Activated CD4-positive, alpha-beta T cell treated with anti-CD3 and anti-CD28 coated beads for 4 hours (primary cell): ENCODE results near the gene ATP2B2.

ENCODE experiments used
- DNase-seq, 2 donors: peaks; one replicate each; pipeline ENCODE4 v3.0.0-alpha.2; 2020

Gene ATP2B2

DNA sequence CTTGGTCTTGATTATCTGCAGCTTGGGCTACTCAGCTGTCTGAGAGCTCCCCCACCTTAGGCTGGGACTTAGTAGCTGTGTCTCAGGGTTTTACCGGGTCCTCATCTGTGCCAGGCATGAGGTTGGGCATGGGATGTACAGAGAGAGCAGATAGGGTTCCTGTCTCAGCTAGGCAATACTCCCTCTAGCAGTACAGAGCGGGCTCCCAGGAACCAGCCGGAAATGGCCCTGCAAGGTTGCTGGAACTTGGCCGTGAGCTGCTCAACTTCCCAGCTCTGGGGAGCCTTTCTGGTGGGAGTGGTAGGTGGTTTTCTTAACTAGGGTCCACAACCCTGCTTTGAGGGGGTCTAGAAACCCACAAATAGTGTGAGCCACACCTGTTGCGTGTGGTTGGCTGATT, 58.3 kb downstream of the ATP2B2 start:
- no peak for DNase-seq

DNA sequence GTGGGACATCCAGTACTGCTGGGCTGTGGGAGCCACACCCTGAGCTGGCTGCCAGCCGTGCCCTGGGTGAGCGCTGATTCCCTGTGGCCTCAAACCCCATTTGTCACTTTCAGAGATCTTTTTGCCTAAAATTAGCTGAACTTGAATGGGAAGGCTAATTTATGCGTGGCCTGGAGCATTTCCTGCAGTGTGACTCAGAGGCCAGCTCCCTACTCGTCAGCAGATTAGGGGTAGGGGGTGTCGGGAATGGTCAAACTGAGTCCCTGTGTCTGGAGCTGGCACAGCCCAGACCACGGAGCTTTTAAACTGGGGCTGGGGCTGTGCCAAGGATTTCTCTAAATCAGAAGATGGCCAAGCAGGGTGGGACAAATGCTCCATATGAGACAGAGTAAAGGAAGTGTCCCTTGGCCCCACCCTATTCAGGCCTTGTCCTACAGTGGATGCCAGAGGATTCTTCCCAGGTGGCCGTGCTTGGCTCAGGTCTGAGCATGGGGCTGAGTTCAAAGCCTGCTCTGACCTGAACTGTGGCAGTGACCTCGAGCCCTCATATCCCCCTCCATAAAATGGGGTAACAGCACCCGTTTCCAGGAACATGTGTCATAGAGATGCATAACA, 59.7 kb downstream of the ATP2B2 start:
- no peak for DNase-seq

DNA sequence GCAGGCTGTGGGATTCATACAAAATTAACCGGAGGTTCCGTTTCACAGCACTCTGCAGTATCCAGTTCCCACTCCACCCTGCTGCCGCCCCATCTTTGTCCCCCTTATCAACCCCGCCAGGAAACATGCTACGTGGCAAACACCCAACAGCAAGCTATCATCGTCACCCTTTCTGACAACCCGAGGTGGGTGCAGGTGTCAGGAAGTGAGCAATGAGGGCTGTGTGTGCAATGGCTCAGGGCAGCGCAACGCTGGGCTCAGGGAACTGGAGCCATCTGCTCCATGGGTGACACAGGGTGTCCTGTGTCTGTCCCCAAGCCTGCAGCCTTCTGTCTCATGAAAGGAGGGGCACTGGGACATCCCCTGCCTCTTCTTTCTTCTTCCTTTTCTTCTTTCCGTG, 60.9 kb downstream of the ATP2B2 start:
- no peak for DNase-seq

- no peak for DNase-seq
Observed at GRCh38 chr3:10444110-10444429, 61.3 kb downstream of the ATP2B2 start.

- DNase-seq = no peak
Observed at GRCh38 chr3:10443272-10444109, 61.9 kb downstream of the ATP2B2 start.

GRCh38 chr3:10442151-10442795, 63.1 kb downstream of the ATP2B2 start:
- DNase-seq = no peak

GRCh38 chr3:10440684-10441083, 64.7 kb downstream of the ATP2B2 start:
- no peak for DNase-seq

DNA sequence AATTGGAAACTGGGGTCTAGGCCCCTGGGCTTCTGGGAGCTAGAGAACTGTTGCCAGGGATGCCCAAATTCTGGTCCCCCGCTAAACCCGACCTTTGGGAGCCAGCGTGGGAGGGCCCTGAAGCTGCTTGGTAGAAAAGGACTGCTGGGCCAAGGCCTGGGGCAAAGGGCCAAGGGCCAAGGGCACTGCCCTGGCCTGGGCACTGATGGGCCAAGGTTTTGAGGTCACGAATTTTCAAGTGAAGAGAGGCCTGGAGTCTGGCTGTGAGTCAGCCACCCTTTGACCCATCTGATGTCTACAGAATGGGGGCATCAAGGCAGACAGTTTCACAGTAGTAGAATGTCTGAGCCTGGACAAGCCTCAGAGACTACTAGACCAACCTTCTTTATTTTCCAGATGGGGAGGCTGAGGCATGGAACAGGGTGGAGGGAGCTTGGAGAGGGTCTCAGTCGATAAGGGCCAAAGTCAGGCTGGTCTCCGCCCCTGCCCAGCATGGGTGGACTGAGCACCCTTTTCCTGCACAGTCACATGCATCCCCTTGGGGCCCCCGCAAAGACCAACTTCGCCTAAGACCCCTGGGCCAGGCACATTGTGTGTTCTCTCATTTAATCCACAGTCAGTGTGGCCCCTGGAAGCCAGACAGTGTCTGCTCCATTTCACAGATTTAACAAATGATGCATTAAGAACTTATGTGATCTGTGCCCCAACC, 66.3 kb downstream of the ATP2B2 start:
- DNase-seq = no peak

GRCh38 chr3:10437995-10438901, 67.1 kb downstream of the ATP2B2 start:
- no peak for DNase-seq

GRCh38 chr3:10437272-10437994, 68.0 kb downstream of the ATP2B2 start:
- peak; percentile 75 to 77 for DNase-seq

GRCh38 chr3:10435850-10436249, 69.5 kb downstream of the ATP2B2 start:
- DNase-seq = no peak

DNA sequence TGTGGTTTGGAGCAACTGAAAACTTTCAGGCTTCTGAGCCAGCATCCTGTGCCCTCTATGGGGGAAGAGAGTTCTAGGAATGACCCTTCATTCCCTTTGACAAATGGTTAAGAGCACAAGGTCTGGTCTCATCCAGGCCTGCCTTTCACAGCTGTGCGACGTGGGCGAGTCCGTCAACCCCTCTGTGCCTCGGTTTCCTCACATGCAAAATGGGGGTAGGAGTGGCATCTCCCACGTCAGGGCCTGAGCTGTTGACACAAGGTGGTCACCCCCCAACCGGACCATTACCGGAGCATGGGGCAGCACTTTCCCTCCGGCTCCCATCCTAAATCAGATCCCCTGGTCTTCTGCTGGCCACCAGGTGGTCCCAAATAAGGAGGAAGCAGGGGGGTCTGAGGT, 70.4 kb downstream of the ATP2B2 start:
- DNase-seq = no peak

- no peak for DNase-seq
Observed at GRCh38 chr3:10434144-10434937, 71.0 kb downstream of the ATP2B2 start.

GRCh38 chr3:10432931-10433330, 72.5 kb downstream of the ATP2B2 start:
- no peak for DNase-seq

- no peak for DNase-seq
Observed at GRCh38 chr3:10432156-10432845, 73.1 kb downstream of the ATP2B2 start.

- DNase-seq = no peak
Observed at GRCh38 chr3:10430805-10431204, 74.6 kb downstream of the ATP2B2 start.

GRCh38 chr3:10428406-10429091, 76.8 kb downstream of the ATP2B2 start:
- DNase-seq = no peak

GRCh38 chr3:10426346-10427220, 78.8 kb downstream of the ATP2B2 start:
- DNase-seq = no peak
